ENCODE measurements around the gene PCDHGA1.
"Not testable (repeated sequence)": the region's sequence is repeated elsewhere in the genome, so short reads cannot be mapped to it uniquely, and the experiment has no call there.

PCDHGA1 gene

DNA sequence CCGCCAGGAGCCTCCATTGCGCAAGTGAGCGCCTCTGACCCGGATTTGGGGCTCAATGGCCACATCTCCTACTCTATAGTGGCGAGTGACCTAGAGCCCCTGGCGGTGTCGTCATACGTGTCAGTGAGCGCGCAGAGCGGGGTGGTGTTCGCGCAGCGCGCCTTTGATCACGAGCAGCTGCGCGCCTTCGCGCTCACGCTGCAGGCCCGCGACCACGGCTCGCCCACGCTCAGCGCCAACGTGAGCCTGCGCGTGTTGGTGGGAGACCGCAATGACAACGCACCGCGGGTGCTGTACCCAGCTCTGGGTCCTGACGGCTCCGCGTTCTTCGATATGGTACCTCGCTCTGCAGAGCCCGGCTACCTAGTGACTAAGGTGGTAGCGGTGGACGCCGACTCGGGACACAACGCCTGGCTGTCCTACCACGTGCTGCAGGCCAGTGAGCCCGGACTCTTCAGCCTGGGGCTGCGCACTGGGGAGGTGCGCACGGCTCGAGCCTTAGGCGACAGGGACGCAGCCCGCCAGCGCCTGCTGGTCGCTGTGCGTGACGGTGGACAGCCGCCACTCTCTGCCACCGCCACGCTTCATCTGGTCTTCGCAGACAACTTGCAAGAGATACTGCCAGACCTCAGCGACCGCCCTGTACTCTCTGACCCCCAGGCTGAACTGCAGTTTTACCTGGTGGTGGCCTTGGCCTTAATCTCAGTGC lies 79.4 kb downstream of the PCDHGA1 start:
- no peak for DNase-seq (ENCODE audit: low read depth in 2 of 2, low spot score in 1 of 2)

DNA sequence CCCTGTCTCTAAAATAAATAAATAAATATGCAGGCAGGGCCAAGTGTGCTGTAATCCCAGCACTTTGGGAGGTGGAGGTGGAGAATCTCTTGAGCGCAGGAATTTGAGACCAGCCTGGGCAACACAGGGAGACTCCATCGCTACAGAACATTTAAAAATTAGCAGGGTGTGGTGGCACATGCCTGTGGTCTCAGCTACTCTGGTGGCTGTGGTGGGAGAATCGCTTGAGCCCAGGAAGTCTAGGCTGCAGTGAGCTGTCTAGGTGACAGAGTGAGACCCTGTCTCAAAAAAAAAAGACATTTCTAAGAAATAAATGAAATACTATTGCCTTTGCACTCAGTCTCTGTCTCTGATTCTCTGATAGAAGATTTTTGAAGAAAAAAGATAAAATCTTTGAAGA lies 81.3 kb downstream of the PCDHGA1 start:
- DNase-seq (ENCODE audit: low read depth in 2 of 2, low spot score in 1 of 2): no peak

DNA sequence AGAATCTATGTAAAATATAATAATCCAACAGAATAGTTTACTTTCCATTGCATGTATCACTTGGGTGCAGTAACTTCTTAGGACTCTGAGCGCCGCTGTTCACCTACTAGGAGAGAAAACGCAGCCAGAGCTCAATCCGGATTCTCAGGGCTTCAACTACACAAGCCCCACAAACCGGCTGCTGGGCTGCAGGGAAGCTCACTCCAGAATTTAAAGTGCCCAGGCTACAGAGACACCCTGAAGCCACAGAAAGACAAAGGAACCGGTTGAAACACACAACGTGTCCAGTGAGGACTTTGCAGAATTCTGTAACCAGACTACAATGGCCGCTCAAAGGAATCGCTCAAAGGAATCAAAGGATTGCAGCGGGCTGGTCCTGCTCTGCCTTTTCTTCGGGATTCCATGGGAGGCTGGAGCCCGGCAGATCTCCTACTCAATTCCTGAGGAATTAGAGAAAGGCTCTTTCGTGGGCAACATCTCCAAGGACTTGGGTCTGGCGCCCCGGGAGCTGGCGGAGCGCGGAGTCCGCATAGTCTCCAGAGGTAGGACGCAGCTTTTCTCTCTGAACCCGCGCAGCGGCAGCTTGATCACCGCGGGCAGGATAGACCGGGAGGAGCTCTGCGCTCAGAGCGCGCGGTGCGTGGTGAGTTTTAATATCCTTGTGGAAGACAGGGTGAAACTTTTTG lies 82.7 kb downstream of the PCDHGA1 start, which contains the start of gene PCDHGA10:
PCDHGA10 (plus strand) TSS at position 134 of the 686 bp plus-strand sequence; CDS start at position 323, 189 bp downstream.
- no peak for DNase-seq (ENCODE audit: low read depth in 2 of 2, low spot score in 1 of 2)

DNA sequence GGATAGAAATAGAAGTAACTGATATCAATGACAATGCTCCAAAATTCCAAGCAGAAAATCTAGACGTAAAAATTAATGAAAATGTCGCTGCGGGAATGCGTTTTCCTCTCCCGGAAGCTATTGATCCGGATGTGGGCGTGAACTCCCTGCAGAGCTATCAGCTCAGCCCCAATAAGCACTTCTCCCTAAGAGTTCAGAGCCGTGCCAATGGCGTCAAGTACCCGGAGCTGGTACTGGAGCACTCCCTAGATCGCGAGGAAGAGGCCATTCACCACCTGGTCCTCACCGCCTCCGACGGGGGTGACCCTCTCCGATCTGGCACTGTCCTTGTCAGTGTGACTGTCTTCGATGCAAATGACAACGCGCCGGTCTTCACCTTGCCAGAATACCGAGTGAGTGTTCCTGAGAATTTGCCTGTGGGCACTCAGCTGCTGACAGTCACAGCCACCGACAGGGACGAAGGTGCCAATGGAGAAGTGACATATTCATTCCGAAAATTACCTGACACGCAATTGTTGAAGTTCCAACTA lies 83.3 kb downstream of the PCDHGA1 start:
- no peak for DNase-seq (ENCODE audit: low read depth in 2 of 2, low spot score in 1 of 2)

DNA sequence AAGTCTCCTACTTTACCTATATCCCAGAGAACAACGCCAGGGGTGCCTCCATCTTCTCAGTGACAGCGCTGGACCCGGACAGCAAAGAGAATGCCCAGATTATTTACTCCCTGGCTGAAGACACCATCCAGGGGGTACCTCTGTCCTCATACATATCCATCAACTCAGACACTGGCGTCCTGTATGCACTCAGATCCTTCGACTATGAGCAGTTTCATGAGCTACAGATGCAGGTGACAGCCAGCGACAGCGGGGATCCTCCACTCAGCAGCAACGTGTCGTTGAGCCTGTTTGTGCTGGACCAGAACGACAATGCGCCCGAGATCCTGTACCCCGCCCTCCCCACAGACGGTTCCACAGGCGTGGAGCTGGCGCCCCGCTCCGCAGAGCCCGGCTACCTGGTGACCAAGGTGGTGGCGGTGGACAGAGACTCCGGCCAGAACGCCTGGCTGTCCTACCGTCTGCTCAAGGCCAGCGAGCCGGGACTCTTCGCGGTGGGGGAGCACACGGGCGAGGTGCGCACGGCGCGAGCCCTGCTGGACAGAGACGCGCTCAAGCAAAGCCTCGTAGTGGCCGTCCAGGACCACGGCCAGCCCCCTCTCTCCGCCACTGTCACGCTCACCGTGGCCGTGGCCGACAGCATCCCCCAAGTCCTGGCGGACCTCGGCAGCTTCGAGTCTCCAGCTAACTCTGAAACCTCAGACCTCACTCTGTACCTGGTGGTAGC lies 84.4 kb downstream of the PCDHGA1 start:
- DNase-seq (ENCODE audit: low read depth in 2 of 2, low spot score in 1 of 2): not testable (repeated sequence)

DNA sequence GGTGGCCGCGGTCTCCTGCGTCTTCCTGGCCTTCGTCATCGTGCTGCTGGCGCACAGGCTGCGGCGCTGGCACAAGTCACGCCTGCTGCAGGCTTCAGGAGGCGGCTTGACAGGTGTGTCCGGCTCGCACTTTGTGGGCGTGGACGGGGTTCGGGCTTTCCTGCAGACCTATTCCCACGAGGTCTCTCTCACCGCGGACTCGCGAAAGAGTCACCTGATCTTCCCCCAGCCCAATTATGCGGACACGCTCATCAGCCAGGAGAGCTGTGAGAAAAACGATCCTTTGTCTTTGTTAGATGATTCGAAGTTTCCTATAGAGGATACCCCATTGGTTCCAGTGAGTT lies 84.9 kb downstream of the PCDHGA1 start:
- not testable (repeated sequence) for DNase-seq (ENCODE audit: low read depth in 2 of 2, low spot score in 1 of 2)

DNA sequence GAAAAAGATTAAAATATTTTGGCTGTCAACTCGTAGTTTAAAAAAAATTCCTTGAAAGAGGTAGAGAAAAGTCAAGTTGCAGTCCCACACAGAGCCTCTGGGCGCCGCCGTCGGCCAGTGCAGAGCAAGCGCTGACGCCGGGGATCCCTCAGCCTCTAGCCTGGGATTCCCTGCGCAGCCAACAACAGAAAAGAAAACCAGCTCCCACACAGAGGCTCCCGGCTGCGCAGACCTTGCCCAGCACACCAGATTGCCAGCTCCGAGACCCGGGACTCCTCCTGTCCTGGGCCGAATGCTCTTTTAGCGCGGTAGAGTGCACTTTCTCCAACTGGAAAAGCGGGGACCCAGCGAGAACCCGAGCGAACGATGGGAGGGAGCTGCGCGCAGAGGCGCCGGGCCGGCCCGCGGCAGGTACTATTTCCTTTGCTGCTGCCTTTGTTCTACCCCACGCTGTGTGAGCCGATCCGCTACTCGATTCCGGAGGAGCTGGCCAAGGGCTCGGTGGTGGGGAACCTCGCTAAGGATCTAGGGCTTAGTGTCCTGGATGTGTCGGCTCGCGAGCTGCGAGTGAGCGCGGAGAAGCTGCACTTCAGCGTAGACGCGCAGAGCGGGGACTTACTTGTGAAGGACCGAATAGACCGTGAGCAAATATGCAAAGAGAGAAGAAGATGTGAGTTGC lies 87.3 kb downstream of the PCDHGA1 start, which contains the start of gene PCDHGB7:
PCDHGB7 (plus strand) TSS at position 184 of the 679 bp plus-strand sequence; CDS start at position 367, 183 bp downstream.
- DNase-seq (ENCODE audit: low read depth in 2 of 2, low spot score in 1 of 2): not testable (repeated sequence)

DNA sequence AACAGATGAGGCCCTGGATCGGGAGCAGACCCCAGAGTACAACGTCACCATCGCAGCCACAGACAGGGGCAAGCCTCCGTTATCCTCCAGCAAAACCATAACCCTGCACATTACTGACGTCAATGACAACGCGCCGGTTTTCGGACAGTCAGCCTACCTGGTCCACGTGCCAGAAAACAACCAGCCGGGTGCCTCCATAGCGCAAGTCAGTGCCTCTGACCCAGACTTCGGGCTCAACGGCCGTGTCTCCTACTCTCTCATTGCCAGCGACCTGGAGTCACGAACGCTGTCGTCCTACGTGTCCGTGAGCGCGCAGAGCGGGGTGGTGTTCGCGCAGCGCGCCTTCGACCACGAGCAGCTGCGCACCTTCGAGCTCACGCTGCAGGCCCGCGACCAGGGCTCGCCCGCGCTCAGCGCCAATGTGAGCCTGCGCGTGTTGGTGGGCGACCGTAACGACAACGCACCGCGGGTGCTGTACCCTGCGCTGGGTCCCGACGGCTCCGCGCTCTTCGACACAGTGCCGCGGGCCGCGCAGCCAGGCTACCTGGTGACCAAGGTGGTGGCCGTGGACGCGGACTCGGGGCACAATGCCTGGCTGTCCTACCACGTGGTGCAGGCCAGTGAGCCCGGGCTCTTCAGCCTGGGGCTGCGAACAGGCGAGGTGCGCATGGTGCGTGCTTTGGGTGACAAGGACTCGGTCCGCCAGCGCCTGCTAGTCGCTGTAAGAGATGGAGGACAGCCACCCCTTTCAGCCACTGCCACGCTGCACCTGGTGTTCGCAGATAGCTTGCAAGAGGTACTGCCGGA lies 89.0 kb downstream of the PCDHGA1 start:
- DNase-seq (ENCODE audit: low read depth in 2 of 2, low spot score in 1 of 2): no peak

DNA sequence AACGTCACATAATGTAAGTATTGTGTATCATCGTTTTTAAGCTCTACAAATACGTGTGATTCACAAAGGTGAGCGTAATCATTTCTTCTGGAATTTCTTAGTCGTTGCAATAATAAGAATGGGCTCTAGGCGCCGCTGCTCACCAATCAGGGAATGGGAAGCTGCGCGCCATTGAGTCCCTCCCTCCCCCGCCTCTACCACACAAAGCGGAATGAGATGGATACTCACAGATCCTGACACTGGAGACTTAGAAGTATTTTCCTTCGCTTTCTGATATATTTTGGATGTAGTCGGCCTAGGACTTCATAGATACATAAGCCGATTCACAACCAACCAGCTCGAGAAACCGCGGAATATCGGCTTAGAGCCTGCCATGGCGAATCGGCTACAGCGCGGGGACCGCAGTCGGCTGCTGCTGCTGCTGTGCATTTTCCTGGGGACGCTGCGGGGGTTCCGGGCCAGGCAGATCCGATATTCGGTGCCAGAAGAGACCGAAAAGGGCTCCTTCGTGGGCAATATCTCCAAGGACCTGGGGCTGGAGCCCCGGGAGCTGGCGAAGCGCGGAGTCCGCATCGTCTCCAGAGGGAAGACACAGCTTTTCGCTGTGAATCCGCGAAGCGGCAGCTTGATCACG lies 90.7 kb downstream of the PCDHGA1 start, which contains the start of gene PCDHGA11:
PCDHGA11 (plus strand) TSS at position 197 of the 634 bp plus-strand sequence; CDS start at position 374, 177 bp downstream.
- DNase-seq (ENCODE audit: low read depth in 2 of 2, low spot score in 1 of 2): no peak

DNA sequence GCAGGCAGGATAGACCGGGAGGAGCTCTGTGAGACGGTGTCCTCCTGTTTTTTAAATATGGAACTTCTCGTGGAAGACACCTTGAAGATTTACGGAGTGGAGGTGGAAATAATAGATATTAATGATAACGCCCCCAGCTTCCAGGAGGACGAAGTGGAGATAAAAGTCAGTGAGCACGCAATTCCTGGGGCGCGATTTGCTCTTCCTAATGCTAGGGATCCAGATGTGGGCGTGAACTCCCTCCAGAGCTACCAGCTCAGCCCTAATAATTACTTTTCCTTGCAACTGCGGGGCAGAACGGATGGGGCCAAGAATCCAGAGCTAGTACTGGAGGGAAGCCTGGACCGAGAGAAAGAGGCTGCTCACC lies 91.2 kb downstream of the PCDHGA1 start:
- no peak for DNase-seq (ENCODE audit: low read depth in 2 of 2, low spot score in 1 of 2)

DNA sequence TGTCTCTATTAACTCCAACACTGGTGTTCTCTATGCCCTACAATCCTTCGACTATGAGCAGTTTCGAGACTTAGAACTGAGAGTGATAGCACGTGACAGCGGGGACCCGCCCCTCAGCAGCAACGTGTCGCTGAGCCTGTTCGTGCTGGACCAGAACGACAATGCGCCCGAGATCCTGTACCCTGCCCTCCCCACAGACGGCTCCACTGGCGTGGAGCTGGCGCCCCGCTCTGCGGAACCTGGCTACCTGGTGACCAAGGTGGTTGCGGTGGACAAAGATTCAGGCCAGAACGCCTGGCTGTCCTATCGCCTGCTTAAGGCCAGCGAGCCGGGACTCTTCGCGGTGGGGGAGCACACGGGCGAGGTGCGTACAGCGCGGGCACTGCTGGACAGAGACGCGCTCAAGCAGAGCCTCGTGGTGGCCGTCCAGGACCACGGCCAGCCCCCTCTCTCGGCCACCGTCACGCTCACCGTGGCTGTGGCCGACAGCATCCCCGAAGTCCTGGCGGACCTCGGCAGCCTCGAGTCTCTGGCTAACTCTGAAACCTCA lies 92.5 kb downstream of the PCDHGA1 start:
- no peak for DNase-seq (ENCODE audit: low read depth in 2 of 2, low spot score in 1 of 2)

DNA sequence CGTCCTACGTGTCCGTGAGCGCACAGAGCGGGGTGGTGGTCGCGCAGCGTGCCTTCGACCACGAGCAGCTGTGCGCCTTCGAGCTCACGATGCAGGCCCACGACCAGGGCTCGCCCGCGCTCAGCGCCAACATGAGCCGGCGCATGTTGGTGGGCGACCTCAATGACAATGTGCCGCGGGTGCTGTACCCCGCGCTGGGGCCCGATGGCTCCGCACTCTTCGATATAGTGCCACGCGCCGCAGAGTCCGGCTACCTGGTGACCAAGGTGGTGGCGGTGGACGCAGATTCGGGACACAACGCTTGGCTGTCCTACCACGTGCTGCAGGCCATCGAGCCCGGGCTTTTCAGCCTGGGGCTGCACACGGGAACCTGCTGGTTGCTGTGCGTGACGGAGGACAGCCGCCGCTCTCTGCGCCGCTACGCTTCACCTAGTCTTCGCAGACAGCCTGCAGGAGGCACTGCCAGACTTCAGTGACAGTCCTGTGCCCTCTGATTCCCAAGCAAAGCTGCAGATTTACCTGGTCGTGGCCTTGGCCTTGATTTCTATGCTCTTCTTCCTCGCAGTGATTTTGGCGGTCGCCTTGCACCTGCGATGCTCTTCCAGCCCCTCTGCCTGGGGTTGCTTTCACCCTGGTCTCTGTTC lies 97.6 kb downstream of the PCDHGA1 start:
- no peak for DNase-seq (ENCODE audit: low read depth in 2 of 2, low spot score in 1 of 2)

DNA sequence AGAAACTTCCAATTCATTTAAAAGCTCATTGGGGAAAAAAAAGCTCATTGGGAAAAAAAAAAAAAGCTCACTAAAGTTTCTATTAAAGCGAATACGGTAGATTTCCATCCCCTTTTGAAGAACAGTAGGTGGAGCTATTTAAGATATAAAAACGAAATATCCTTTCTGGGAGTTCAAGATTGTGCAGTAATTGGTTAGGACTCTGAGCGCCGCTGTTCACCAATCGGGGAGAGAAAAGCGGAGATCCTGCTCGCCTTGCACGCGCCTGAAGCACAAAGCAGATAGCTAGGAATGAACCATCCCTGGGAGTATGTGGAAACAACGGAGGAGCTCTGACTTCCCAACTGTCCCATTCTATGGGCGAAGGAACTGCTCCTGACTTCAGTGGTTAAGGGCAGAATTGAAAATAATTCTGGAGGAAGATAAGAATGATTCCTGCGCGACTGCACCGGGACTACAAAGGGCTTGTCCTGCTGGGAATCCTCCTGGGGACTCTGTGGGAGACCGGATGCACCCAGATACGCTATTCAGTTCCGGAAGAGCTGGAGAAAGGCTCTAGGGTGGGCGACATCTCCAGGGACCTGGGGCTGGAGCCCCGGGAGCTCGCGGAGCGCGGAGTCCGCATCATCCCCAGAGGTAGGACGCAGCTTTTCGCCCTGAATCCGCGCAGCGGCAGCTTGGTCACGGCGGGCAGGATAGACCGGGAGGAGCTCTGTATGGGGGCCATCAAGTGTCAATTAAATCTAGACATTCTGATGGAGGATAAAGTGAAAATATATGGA lies 100.2 kb downstream of the PCDHGA1 start, which contains the start of gene PCDHGA12:
PCDHGA12 (plus strand) TSS at position 176 of the 782 bp plus-strand sequence; CDS start at position 429, 253 bp downstream.
- DNase-seq (ENCODE audit: low read depth in 2 of 2, low spot score in 1 of 2): no peak

DNA sequence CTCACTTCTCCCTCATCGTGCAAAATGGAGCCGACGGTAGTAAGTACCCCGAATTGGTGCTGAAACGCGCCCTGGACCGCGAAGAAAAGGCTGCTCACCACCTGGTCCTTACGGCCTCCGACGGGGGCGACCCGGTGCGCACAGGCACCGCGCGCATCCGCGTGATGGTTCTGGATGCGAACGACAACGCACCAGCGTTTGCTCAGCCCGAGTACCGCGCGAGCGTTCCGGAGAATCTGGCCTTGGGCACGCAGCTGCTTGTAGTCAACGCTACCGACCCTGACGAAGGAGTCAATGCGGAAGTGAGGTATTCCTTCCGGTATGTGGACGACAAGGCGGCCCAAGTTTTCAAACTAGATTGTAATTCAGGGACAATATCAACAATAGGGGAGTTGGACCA lies 101.0 kb downstream of the PCDHGA1 start:
- no peak for DNase-seq (ENCODE audit: low read depth in 2 of 2, low spot score in 1 of 2)

DNA sequence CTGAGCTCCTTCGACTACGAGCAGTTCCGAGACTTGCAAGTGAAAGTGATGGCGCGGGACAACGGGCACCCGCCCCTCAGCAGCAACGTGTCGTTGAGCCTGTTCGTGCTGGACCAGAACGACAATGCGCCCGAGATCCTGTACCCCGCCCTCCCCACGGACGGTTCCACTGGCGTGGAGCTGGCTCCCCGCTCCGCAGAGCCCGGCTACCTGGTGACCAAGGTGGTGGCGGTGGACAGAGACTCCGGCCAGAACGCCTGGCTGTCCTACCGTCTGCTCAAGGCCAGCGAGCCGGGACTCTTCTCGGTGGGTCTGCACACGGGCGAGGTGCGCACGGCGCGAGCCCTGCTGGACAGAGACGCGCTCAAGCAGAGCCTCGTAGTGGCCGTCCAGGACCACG lies 102.0 kb downstream of the PCDHGA1 start:
- not testable (repeated sequence) for DNase-seq (ENCODE audit: low read depth in 2 of 2, low spot score in 1 of 2)

DNA sequence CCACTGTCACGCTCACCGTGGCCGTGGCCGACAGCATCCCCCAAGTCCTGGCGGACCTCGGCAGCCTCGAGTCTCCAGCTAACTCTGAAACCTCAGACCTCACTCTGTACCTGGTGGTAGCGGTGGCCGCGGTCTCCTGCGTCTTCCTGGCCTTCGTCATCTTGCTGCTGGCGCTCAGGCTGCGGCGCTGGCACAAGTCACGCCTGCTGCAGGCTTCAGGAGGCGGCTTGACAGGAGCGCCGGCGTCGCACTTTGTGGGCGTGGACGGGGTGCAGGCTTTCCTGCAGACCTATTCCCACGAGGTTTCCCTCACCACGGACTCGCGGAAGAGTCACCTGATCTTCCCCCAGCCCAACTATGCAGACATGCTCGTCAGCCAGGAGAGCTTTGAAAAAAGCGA lies 102.4 kb downstream of the PCDHGA1 start:
- DNase-seq (ENCODE audit: low read depth in 2 of 2, low spot score in 1 of 2): not testable (repeated sequence)

DNA sequence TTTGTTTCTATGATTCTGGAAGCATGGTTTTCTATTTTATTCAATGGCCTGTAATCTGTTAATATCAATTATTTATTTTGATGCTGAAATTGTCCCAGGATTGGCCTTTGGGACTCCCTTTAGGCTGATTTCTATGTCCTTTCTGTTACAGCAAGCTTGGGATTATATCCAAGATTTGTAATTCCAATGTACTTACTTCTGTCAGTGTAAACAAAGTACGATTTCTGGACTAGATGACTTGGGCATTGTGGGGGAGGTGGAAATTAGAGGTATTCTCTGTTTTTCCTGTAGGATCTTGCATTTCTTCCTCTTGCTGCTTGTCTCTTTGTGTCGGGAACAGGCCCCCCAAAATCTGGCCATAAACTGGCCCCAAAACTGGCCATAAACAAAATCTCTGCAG lies 103.7 kb downstream of the PCDHGA1 start:
- no peak for DNase-seq (ENCODE audit: low read depth in 2 of 2, low spot score in 1 of 2)

DNA sequence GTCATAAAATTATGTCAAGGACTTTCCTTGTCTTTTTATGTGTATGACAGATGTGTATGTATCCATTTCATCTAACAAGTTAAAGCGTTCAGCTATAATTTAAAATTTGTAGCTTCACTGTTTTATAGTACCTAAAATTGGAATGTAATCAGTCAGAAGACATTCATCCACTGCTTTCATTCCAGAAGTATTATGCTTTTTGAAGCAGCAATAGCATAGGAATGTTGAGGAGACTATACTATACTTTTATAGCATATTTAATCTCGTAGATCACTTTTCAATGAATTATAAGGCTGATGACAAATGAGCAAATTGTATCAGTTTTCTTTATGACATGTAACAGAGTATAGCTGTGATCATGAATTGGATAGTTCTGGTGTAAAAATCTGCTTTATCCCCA lies 106.9 kb downstream of the PCDHGA1 start:
- DNase-seq (ENCODE audit: low read depth in 2 of 2, low spot score in 1 of 2): no peak
